HUES48 (cell line): ENCODE data around the gene RAB20.

Experiments used
- H3K27ac ChIP-seq: one replicate; pipeline ENCODE4 v1.7.0; 2013; ENCODE audit warnings: low read depth, low read length, inconsistent platforms
- H3K27me3 ChIP-seq: 2 replicates; pipeline ENCODE4 v1.6.1; 2013; ENCODE audit warnings: mild to moderate bottlenecking, low read length; ENCODE audit not compliant: control insufficient read depth, insufficient read depth
- H3K36me3 ChIP-seq: 2 replicates; pipeline ENCODE4 v1.6.1; 2013; ENCODE audit warnings: low read length; ENCODE audit not compliant: control insufficient read depth, insufficient read depth
- H3K4me1 ChIP-seq: 2 replicates; pipeline ENCODE4 v1.6.1; 2013; ENCODE audit warnings: mild to moderate bottlenecking, low read length; ENCODE audit not compliant: control insufficient read depth, insufficient read depth
- H3K4me3 ChIP-seq: 2 replicates; pipeline ENCODE4 v1.5.1; 2013; ENCODE audit warnings: mild to moderate bottlenecking, low read depth, low read length
- H3K9ac ChIP-seq: 2 replicates; pipeline ENCODE4 v1.6.1; 2013; ENCODE audit warnings: mild to moderate bottlenecking, low read depth, low read length, moderate library complexity
- H3K9me3 ChIP-seq: 2 replicates; pipeline ENCODE4 v1.6.1; 2013; ENCODE audit warnings: low read length; ENCODE audit not compliant: control insufficient read depth, insufficient read depth

The RAB20 gene

GRCh38 chr13:110475550-110476219 lies 85.8 kb downstream of the RAB20 start:
- H3K27me3 ChIP-seq, result no peaks in the 10 kb centered on the region
- no peak overlapping the region for H3K27ac ChIP-seq
- H3K4me3 ChIP-seq, result no peak overlapping the region
- peaks cover 45% of the 10 kb centered on the region for H3K36me3 ChIP-seq
- H3K4me1 ChIP-seq, result no peaks in the 10 kb centered on the region
- H3K9ac ChIP-seq, result no peak overlapping the region
- no peaks in the 10 kb centered on the region for H3K9me3 ChIP-seq

GRCh38 chr13:110475117-110475516 lies 86.4 kb downstream of the RAB20 start:
- H3K9ac ChIP-seq, result no peak overlapping the region
- no peak overlapping the region for H3K27ac ChIP-seq
- H3K4me1 ChIP-seq, result no peaks in the 10 kb centered on the region

GRCh38 chr13:110474713-110475112 lies 86.8 kb downstream of the RAB20 start:
- Histone ChIP-seq H3K4me1 (no peaks in the 10 kb centered on the region), H3K9me3 (no peaks in the 10 kb centered on the region), H3K36me3 (peaks cover 44% of the 10 kb centered on the region), H3K27ac (no peak overlapping the region), H3K27me3 (no peaks in the 10 kb centered on the region), H3K4me3 (no peak overlapping the region), H3K9ac (no peak overlapping the region)

More at GRCh38 chr13:110475117-110475516, 86.4 kb downstream of the RAB20 start:
- Histone ChIP-seq H3K36me3 (peaks cover 42% of the 10 kb centered on the region), H3K27me3 (no peaks in the 10 kb centered on the region), H3K9me3 (no peaks in the 10 kb centered on the region), H3K4me3 (no peak overlapping the region)
